SK-N-SH (cell line): ENCODE results near the gene ADAM33. TPM values are rescaled to one million over a fixed set of nuclear protein-coding genes. Genes with fewer than 3 reads are reported as not detected.

ENCODE experiments used
- CTCF ChIA-PET: fragments of 300-600, 350-600 bp; formaldehyde crosslinking; extraction: SDS; loops from one replicate; lab custom pipeline; 2021; lab: Yijun Ruan, JAX
- POLR2A ChIA-PET: fragments of 350-600 bp; sonication (Branson Sonifier 250); formaldehyde crosslinking; extraction: SDS; loops from one replicate; lab custom pipeline; 2020; ENCODE audit warnings: antibody characterized with exemption, inconsistent platforms; lab: Yijun Ruan, JAX
- DNase-seq: peaks from one replicate; pipeline ENCODE4 v3.0.0; 2012
- H2AFZ ChIP-seq: fragments of 200-600 bp; sonication (generic); 2 replicates; pipeline ENCODE4 v1.8.1; 2016; ENCODE audit warnings: antibody characterized with exemption, mild to moderate bottlenecking, low read depth
- H3F3A ChIP-seq: fragments of 200-600 bp; sonication (generic); replicated peaks from 2 replicates; pipeline ENCODE3; 2016; ENCODE audit warnings: antibody characterized with exemption, mild to moderate bottlenecking; ENCODE audit not compliant: insufficient read depth
- H3K27ac ChIP-seq, 2 experiments: fragments of 200-500 bp in 1 of 2; fragments of 200-600 bp in 1 of 2; sonication (Bioruptor generic) in 1 of 2; sonication (generic), shearing (Covaris generic) in 1 of 2; 2 replicates each; pipeline versions ENCODE4 v1.5.1 to v1.6.1; 2014 to 2016; ENCODE audit warnings: low read depth in 2 of 2, inconsistent platforms in 1 of 2, low read length in 1 of 2, mild to moderate bottlenecking in 1 of 2, mixed read lengths in 1 of 2
- H3K27me3 ChIP-seq: fragments of 200-600 bp; sonication (generic), shearing (Covaris generic); 2 replicates; pipeline ENCODE4 v1.6.1; 2016; ENCODE audit warnings: mixed run types; ENCODE audit not compliant: insufficient read depth
- H3K36me3 ChIP-seq, 2 experiments: fragments of 200-500 bp in 1 of 2; fragments of 200-600 bp in 1 of 2; sonication (Bioruptor generic) in 1 of 2; sonication (generic) in 1 of 2; replicated peaks in 1 of 2; 2 replicates each; pipeline versions ENCODE3 to v1.5.1; 2014 to 2016; ENCODE audit warnings: low read length in 1 of 2, mild to moderate bottlenecking in 1 of 2; ENCODE audit not compliant: insufficient read depth in 2 of 2, control insufficient read depth in 1 of 2
- H3K4me1 ChIP-seq, 2 experiments: fragments of 200-500 bp in 1 of 2; fragments of 200-600 bp in 1 of 2; sonication (Bioruptor generic) in 1 of 2; sonication (generic), shearing (Covaris generic) in 1 of 2; 2 replicates each; pipeline versions ENCODE4 v1.5.1 to v1.6.1; 2014 to 2016; ENCODE audit warnings: low read depth in 1 of 2, low read length in 1 of 2, mixed run types in 1 of 2; ENCODE audit not compliant: insufficient read depth in 2 of 2, control insufficient read depth in 1 of 2
- H3K4me2 ChIP-seq: fragments of 200-600 bp; sonication (generic), shearing (Covaris generic); 2 replicates; pipeline ENCODE4 v1.6.1; 2017; ENCODE audit warnings: mixed run types
- H3K4me3 ChIP-seq, 2 experiments: fragments of 200-500 bp in 1 of 2; fragments of 200-600 bp in 1 of 2; sonication (Bioruptor generic) in 1 of 2; sonication (generic), shearing (Covaris generic) in 1 of 2; 2 replicates each; pipeline versions ENCODE4 v1.5.1 to v1.8.1; 2014 to 2016; ENCODE audit warnings: low read depth in 2 of 2, inconsistent platforms in 1 of 2, low read length in 1 of 2, mild to moderate bottlenecking in 1 of 2, mixed read lengths in 1 of 2, moderate library complexity in 1 of 2
- H3K79me2 ChIP-seq: fragments of 200-600 bp; sonication (generic); 2 replicates; pipeline ENCODE4 v1.8.1; 2017; ENCODE audit warnings: mild to moderate bottlenecking; ENCODE audit not compliant: insufficient read depth
- H3K9ac ChIP-seq: fragments of 200-600 bp; sonication (generic); 2 replicates; pipeline ENCODE4 v1.6.1; 2017; ENCODE audit warnings: mixed run types
- H3K9me2 ChIP-seq: fragments of 200-600 bp; sonication (generic); 2 replicates; pipeline ENCODE4 v1.6.1; 2017; ENCODE audit warnings: mixed run types
- H3K9me3 ChIP-seq: fragments of 200-600 bp; sonication (generic); 2 replicates; pipeline ENCODE4 v1.6.1; 2017; ENCODE audit warnings: mixed run types, mild to moderate bottlenecking, moderate library complexity
- H4K20me1 ChIP-seq: fragments of 200-600 bp; sonication (generic); 2 replicates; pipeline ENCODE4 v1.6.1; 2017; ENCODE audit warnings: mild to moderate bottlenecking, mixed run types; ENCODE audit not compliant: insufficient read depth
- ELF1 ChIP-seq: IDR thresholded peaks from 2 replicates; pipeline ENCODE4 v1.4.0; 2012
- EP300 ChIP-seq, 2 experiments: IDR thresholded peaks; 2 replicates each; pipeline versions ENCODE4 v1.4.0 to v1.6.1; 2012; ENCODE audit warnings: borderline replicate concordance in 1 of 2, low read depth in 1 of 2, low read length in 1 of 2
- EZH2phosphoT487 ChIP-seq: fragments of 200-600 bp; sonication (generic); IDR thresholded peaks from 2 replicates; pipeline ENCODE4 v1.6.1; 2017; ENCODE audit warnings: low read depth, mixed run types, mild to moderate bottlenecking, antibody characterized with exemption, moderate library complexity, borderline replicate concordance
- FOXJ3 ChIP-seq: sonication (generic); formaldehyde crosslinking; IDR thresholded peaks from 2 replicates; pipeline ENCODE4 v1.5.1; 2020; ENCODE audit warnings: mild to moderate bottlenecking, missing genetic modification reagents
- GABPA ChIP-seq: IDR thresholded peaks from 2 replicates; pipeline ENCODE4 v1.4.0; 2012; ENCODE audit warnings: low read depth, mild to moderate bottlenecking
- JUND ChIP-seq: IDR thresholded peaks from 2 replicates; pipeline ENCODE4 v1.4.0; 2012
- MAX ChIP-seq: IDR thresholded peaks from 2 replicates; pipeline ENCODE4 v1.4.0; 2012; ENCODE audit warnings: low read depth
- NRF1 ChIP-seq: IDR thresholded peaks from 2 replicates; pipeline ENCODE4 v1.6.1; 2012; ENCODE audit warnings: low read depth, mild to moderate bottlenecking, low read length
- POLR2AphosphoS5 ChIP-seq: IDR thresholded peaks from 2 replicates; pipeline ENCODE4 v1.6.1; 2012; ENCODE audit warnings: low read depth, low read length
- REST ChIP-seq: IDR thresholded peaks from 2 replicates; pipeline ENCODE4 v1.6.1; 2012; ENCODE audit warnings: mild to moderate bottlenecking, low read depth, low read length, moderate library complexity
- RFX5 ChIP-seq: IDR thresholded peaks from 2 replicates; pipeline ENCODE4 v1.6.1; 2012; ENCODE audit warnings: mild to moderate bottlenecking, improper control_type of control experiment, low read length
- SIN3A ChIP-seq: IDR thresholded peaks from 2 replicates; pipeline ENCODE4 v1.6.1; 2012; ENCODE audit warnings: low read depth, mild to moderate bottlenecking, low read length, moderate library complexity, borderline replicate concordance
- SMC3 ChIP-seq: IDR thresholded peaks from 2 replicates; pipeline ENCODE4 v1.6.1; 2012; ENCODE audit warnings: low read depth, low read length, improper control_type of control experiment
- TAF1 ChIP-seq: IDR thresholded peaks from 2 replicates; pipeline ENCODE4 v1.6.1; 2012; ENCODE audit warnings: low read depth, mild to moderate bottlenecking, low read length, moderate library complexity, borderline replicate concordance
- TCF12 ChIP-seq: IDR thresholded peaks from 2 replicates; pipeline ENCODE4 v1.4.0; 2012
- ZBTB33 ChIP-seq: IDR thresholded peaks from 2 replicates; pipeline ENCODE4 v1.4.0; 2012; ENCODE audit warnings: low read depth, borderline replicate concordance
- WGBS: methylation state at CpG from one replicate; pipeline ENCODE4 v1.1.6; 2017; ENCODE audit warnings: low lambda C conversion rate; 5-methylcytosine and 5-hydroxymethylcytosine counted together
- polyA plus RNA-seq, 3 experiments: library from polyadenylated mRNA; depleted of rRNA; stranded (reverse); fragments of >200 nt; gene quantifications; 2 replicates each; pipeline ENCODE4 v1.2.3, GENCODE V29; 2012
- TF ChIP-seq, protein P1 (sequence below): fragments of 150-350 bp; IDR thresholded peaks from 2 replicates; pipeline ENCODE4 v1.6.1; 2016; ENCODE audit warnings: mild to moderate bottlenecking, low read depth, low read length
- TF ChIP-seq, protein P2 (sequence below): IDR thresholded peaks from 2 replicates; pipeline ENCODE4 v1.4.0; 2012; ENCODE audit warnings: low read depth, borderline replicate concordance

ADAM33 gene
- polyA plus RNA-seq, 1 of the 3 experiments (the other 2 are of a cell fraction) = 4.8 TPM

- no peaks in the 10 kb centered on the region for H3K36me3 ChIP-seq
- peaks cover 35% of the 10 kb centered on the region for H3K27me3 ChIP-seq
- H3F3A ChIP-seq = no peaks in the 10 kb centered on the region
- H4K20me1 ChIP-seq = no peaks in the 10 kb centered on the region
- H3K9ac ChIP-seq = no peak overlapping the region
- no peak for TF ChIP-seq NRF1
- TF ChIP-seq JUND = no peak
- no peak for TF ChIP-seq FOXJ3 (CRISPR knock-in tag)
- TF ChIP-seq EP300 (IDR thresholded peaks at IDR 0.05; ENCODE audit: borderline replicate concordance in 1 of 2, low read depth in 1 of 2, low read length in 1 of 2) = no peak
- no peak for TF ChIP-seq RFX5
- TF ChIP-seq TCF12 = no peak
- TF ChIP-seq SIN3A = no peak
- no peak for TF ChIP-seq MAX
- TF ChIP-seq, protein P1, sequence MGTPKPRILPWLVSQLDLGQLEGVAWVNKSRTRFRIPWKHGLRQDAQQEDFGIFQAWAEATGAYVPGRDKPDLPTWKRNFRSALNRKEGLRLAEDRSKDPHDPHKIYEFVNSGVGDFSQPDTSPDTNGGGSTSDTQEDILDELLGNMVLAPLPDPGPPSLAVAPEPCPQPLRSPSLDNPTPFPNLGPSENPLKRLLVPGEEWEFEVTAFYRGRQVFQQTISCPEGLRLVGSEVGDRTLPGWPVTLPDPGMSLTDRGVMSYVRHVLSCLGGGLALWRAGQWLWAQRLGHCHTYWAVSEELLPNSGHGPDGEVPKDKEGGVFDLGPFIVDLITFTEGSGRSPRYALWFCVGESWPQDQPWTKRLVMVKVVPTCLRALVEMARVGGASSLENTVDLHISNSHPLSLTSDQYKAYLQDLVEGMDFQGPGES = no peak
- TF ChIP-seq SMC3 = no peak
- no peak for TF ChIP-seq EZH2phosphoT487
- no peak for TF ChIP-seq REST
- TF ChIP-seq GABPA = no peak
- no peak for TF ChIP-seq TAF1
- TF ChIP-seq, protein P2, sequence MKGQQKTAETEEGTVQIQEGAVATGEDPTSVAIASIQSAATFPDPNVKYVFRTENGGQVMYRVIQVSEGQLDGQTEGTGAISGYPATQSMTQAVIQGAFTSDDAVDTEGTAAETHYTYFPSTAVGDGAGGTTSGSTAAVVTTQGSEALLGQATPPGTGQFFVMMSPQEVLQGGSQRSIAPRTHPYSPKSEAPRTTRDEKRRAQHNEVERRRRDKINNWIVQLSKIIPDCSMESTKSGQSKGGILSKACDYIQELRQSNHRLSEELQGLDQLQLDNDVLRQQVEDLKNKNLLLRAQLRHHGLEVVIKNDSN = no peak
- TF ChIP-seq ELF1 = no peak
- TF ChIP-seq ZBTB33 = no peak
- TF ChIP-seq POLR2AphosphoS5 = no peak
- TF ChIP-seq, all 33 proteins: peak for 0
- DNase-seq = no peak
- ChIA-PET POLR2A (no interaction called here), CTCF (interaction anchor here (1.4 to 1.9 kb wide), 3 partner anchors 26 to 160 kb away, joined by 3 to 5 read pairs (median 5); no protein-coding TSS in a partner anchor)
- Histone ChIP-seq H3K9me2 (no peaks in the 10 kb centered on the region), H3K4me2 (no peak overlapping the region), H3K4me1 (no peaks in the 10 kb centered on the region; a peak in 1 of 4 replicates), H3K4me3 (no peak overlapping the region), H2AFZ (no peak overlapping the region), H3K79me2 (no peaks in the 10 kb centered on the region), H3K27ac (no peak overlapping the region), H3K9me3 (no peaks in the 10 kb centered on the region)
- WGBS = 67% methylated on average over 8 of the region's 8 CpGs
These were observed 41.5 kb upstream of the ADAM33 start for GRCh38 chr20:3723284-3723683.
